Stimulated activated CD8-positive, alpha-beta memory T cell treated with anti-CD3 and anti-CD28 coated beads, Interleukin-4, amount 100 ng/mL, for 48 hours (primary cell): ENCODE measurements around the gene ZNF746.
"Not testable (repeated sequence)": the region's sequence is repeated elsewhere in the genome, so short reads cannot be mapped to it uniquely, and the experiment has no call there.

Experiments used
- DNase-seq: peaks from one replicate; pipeline ENCODE4 v3.0.0-alpha.2; 2020

Gene ZNF746

GRCh38 chr7:149497467-149498261 lies at the start of gene ZNF746:
ZNF746 (minus strand) TSS chr7:149497809; CDS start chr7:149497536, 273 bp downstream.
- peak; percentile 87 for DNase-seq

DNA sequence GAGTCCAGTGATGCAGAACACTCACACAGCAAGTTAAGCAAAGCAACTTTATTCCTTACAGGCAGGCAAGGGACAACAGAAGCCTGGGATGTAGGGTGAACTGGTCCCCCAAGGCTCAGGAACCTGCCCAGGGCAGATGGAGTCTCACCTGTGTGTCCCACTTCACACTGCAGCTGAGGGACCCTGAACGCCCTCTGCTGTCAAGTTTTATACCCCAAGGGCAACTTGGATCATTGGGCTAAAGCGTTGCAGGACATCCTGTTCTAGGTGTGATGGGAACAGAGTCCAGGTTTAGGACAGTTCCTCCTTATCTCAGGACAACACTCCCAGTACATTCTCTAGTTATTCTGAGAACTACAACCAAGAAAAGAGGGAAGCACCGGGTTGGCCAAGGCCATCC lies 49.5 kb upstream of the ZNF746 start:
- no peak for DNase-seq

- DNase-seq = no peak
Observed at GRCh38 chr7:149546331-149546730, 48.7 kb upstream of the ZNF746 start.

GRCh38 chr7:149544028-149544427 lies 46.4 kb upstream of the ZNF746 start:
- no peak for DNase-seq

DNA sequence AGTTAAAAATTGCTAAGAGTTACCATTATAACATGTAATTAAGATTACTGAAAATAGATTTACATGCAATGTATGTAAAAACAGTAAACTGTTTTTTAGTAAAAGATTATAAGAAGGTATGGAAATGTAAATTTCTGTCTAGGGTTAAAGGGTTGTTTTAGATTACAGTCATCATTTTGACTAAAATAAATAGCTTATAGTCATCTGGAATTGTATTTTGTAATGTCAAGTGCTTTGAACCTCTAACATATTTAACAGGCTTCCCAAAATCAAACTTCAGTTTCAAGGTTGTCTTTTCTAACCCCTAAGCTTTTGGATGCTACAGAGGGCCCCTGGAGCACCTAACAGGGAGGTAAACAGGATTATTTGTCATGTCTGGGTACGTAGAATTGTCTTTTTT lies 35.0 kb upstream of the ZNF746 start:
- no peak for DNase-seq

- no peak for DNase-seq
Observed at GRCh38 chr7:149529136-149529718, 31.6 kb upstream of the ZNF746 start.

DNA sequence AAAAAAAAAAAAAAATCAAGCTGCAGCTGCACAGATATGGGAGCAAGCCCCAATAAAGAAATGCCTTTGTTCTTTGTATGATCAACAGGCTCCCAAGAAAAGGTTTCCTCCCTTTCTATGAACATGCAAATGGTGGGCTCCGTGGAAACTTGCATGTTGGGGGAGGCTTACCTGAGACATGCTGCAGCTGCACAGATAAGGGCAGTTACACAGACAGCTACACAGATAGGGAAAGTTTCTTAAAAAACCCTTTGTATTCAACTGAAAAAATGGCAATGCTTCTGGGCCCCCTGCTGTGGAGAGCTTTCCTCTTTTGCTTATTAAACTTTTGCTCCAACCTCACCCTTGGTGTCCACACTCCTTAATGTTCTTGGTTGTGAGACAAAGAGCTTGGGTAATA lies 29.8 kb upstream of the ZNF746 start:
- DNase-seq = no peak

DNA sequence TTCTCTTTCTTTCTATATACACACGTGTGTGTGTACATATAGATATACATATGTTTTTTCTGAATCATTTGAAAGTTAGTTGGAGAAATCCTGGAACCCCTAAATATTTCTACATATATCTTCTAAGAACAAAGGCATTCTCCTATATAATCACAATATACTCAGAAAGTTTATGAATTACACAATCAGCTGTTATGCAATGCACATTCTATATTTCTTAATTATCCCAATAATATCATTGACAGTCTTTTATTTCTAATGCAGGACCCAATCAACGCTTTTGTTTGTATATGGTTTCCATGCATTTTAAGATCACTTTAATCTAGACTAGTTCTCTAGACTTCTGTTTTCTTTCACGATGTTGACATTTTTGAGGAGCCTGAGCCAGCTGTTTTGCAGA lies 27.7 kb upstream of the ZNF746 start:
- no peak for DNase-seq

GRCh38 chr7:149524394-149524793 lies 26.8 kb upstream of the ZNF746 start:
- DNase-seq = no peak

DNA sequence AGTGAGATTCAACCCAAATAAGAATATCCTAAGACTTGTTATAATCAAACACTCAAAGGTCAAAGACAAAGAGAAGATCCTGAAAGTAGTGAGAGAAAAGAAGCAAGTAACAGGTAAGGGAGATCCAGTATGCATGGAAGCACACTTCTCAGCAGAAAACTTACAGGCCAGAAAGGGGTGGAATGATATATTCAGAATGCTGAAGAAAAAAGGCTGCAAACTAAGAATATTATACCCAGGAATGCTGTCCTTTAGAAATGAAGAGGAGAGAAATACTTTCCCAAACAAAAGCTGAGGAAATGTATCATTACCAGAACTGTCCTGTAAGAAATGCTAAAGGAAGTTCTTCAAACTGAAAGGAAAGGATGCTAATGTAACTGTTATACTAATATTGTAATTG lies 12.6 kb upstream of the ZNF746 start:
- DNase-seq = no peak

DNA sequence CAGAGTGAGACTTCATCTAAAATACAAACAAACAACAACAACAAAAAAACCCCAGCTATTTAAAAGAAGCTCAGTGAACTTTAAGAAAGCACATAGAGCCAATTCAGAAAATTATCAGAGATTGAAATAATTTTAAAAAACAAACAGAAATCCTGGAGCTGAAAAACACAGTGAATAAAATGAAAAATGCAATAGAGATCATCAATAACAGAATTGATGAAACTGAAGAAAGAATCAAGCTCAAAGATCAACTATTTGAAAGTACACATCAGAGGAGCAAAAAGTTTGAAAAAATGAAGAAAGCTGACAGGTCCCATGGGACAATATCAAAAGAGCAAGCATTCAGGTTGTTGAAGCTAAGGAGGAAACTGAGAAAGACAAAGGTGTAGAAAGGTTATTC lies 12.2 kb upstream of the ZNF746 start:
- no peak for DNase-seq

DNA sequence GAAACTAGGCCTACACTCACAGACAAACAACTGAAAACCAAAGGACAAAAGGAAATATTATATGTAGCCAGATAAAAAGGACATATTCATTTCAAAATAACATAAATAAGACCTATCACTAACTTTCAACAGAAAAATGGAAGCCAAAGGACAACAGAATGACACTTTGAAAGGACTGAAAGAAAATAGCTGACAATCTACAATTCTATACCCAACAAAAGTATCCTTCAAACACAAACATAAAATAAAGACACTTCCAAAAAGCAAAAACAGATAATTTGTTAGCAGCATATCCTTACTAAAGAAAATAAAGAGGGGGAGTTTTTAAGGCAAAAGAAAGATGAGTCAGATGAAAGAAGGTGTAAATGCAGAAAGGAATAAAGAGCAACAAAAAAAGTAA lies 7.9 kb upstream of the ZNF746 start:
- no peak for DNase-seq

DNA sequence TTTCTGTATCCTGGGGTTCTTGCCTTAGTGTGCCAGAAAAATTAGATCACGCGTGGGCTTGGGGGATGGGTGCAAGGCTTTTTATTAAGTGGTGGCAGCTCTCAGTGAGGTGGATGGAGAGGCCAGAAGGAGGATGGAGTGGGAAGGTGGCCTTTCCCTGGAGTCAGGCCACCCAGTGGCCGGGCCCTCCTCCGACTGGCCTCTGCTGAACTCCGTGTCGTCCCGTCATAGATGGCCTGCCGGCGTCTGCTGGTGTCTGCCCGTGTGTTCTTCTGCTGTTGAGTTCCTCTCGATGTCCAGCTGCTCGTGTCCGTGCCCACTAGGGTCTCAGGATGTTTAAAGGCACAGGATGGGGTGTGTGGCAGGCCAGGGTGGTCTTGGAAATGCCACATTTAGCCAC lies 4.0 kb upstream of the ZNF746 start:
- no peak for DNase-seq

GRCh38 chr7:149500910-149501309 lies 3.3 kb upstream of the ZNF746 start:
- DNase-seq = no peak

DNA sequence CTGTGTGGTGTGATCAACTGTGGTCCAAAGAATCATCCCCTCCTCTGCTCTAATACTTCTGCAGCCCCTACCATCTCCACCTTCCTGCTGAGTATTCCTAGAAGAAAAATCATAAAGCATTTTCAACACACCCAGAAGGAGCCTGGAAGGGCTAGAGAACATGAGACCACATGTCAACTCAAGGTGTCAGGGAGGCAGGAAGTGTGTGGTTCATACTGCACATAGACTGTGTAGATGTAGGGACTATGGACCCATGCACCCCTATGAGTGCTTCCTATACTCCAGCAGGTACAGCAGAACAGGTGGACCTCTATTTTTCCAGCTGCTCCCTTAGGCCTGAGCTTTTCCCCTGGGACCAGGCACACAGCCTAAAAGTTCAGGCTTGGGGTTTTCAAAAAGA lies 2.6 kb upstream of the ZNF746 start:
- no peak for DNase-seq

DNA sequence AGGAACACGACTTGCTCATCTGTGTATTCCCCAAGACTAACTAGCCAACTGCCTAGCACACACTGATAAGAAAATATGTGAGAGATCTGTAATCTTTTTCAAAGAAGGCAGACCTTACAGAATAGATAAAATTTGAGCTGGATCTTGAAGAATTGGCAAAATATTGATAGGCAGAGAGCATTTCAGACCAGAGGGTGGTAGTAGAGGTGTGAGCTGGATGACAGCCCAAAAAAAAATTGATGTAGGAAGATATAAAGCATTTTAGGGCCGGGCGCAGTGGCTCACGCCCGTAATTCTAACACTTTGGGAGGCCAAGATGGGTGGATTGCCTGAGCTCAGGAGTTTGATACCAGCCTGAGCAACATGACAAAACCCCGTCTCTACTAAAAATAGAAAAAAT lies 1.2 kb upstream of the ZNF746 start:
- no peak for DNase-seq

DNA sequence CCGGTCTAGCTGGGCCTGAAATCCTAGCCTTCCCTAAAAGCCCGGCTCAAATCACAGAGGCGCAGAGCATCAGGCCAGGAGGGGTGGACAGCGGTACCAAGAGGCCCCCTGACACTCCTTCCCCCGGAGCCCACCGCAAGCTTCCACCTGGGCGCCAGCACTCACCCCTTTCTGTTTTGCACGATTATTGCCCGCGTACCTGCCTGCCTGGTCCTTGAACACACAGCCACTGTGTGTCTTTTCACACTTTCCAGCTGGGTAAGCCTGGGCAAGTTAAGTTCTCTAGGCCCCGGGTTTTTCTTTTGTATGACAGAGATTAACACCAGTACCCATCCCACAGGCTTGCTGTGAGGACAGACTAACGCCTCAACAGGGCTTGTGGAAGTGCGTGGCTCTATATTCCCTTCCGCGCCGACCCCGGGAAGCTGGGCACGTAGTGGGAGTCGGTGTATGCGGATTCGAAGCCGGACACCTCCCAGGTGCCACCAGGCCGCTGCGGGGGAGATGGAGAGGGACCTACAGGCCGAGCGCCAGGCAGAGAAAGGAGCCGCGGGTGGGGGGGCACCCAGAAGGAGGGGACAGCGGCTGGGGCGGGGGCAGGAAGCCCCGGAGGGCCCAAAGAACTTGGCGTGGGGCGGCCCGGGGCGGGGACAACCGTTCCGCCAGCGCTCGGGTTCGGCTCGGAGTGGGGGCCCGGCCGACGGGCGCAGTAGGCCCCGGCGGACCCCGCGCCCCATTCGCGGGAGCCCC lies 792 bp downstream of the ZNF746 start:
- peak; percentile 68 for DNase-seq

- DNase-seq = peak; percentile 47
Observed at GRCh38 chr7:149495785-149496641, 1.6 kb downstream of the ZNF746 start.

DNA sequence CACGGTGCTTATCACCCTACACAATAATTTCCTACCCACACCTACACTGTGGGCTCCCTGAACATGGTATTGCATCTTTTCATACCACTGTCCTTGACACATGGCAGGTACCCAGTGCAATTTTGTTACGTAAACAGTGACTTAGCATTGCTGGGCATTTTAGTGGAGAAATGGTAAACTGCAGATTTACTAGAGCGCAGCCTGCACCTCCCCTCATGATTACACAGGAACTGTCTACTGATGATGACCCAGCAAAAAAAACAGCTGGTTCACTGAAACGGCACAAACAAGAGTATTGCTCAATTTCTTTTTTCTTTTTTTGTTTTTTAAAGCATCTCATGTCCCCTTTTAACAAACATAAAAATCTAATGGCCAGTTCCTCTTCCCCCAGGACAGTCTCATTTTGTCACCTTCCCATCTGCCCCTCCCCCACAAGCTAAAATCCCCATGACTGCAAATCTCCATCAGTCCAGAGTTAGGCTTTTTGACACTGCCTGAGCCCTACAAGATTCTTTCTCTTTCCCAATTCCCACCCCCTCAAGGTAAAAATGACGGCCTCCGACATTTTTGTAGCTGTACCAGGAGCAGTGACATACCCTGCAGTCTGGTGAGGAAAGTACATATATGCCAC lies 2.8 kb downstream of the ZNF746 start:
- no peak for DNase-seq

GRCh38 chr7:149493975-149494374 lies 3.6 kb downstream of the ZNF746 start:
- not testable (repeated sequence) for DNase-seq

DNA sequence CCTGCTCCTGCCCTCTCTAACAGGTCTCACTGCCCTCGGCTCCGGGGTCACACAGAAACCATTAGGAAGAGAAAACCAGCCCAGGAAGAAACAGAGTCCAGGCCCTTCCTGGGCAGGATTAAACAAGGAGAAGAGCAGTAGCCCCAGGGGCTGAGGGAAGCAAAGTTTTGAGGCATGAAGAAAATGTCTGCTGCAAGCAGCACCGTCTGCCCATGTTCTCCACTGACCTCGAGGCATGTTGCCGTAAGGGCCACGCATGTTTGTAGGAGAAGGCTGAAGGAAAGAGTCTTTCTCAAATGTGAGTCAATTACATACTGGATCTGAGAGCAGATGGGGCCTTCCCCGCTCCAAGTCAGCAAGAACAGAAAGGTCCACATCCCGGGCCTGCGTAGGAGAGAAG lies 4.2 kb downstream of the ZNF746 start:
- no peak for DNase-seq

DNA sequence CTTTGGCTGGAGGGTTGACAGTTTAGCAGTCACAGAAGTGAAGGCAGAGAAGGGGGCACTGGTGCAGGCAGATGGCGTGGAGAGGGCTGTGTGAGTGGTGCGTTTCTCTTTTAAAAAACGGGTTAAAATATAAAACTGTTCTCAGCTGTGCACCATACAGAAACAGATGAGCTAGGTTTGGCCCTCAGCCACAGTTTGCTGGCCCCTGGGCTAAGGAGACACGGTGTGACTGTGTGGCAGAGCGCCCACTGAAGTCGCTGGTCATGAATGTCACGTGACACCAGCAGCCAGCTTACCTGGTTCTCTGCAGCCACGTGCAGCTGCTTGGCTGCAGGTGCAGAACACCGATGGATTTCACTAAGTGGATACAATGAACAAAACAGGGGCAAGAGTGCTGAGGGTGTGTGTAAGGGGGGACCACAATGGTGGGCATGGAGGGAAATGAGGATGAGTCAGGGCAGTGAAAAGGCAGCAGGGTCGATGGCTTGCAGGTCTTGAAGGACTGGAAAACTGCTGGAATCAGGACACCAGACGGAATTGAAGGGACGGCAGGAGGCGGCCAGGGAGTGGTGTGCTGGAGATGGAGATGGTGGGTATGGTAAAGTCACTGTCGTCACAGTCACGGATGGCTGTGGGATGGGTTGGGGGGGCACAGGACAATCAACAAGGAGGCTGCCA lies 7.4 kb downstream of the ZNF746 start:
- DNase-seq = no peak
